ENCODE measurements around the gene DBF4.

DNA sequence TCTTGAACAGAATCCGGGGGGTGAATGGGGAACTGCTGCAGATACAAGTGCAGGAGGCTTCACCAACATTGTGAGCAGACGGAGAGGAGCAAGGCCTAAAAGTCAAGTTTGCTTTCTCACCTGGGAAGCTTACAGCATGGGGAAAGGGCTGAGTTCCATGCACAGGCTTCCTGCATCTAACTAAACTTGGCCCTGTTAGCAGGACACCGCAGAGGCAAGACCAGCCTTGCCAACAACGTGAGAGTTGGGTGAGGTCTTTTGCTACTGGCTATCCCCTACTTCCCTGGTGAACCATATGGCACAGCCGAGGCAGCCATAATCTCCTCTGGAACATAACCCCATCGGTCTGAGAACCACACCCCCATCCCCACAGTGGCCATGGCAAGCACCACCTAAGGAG is 43.6 kb downstream of the DBF4 start:
- TF ChIP-seq, protein P1, sequence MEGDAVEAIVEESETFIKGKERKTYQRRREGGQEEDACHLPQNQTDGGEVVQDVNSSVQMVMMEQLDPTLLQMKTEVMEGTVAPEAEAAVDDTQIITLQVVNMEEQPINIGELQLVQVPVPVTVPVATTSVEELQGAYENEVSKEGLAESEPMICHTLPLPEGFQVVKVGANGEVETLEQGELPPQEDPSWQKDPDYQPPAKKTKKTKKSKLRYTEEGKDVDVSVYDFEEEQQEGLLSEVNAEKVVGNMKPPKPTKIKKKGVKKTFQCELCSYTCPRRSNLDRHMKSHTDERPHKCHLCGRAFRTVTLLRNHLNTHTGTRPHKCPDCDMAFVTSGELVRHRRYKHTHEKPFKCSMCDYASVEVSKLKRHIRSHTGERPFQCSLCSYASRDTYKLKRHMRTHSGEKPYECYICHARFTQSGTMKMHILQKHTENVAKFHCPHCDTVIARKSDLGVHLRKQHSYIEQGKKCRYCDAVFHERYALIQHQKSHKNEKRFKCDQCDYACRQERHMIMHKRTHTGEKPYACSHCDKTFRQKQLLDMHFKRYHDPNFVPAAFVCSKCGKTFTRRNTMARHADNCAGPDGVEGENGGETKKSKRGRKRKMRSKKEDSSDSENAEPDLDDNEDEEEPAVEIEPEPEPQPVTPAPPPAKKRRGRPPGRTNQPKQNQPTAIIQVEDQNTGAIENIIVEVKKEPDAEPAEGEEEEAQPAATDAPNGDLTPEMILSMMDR (IDR thresholded peaks at IDR 0.05; ENCODE audit: low read depth, low read length, missing input control): no peak
- TF ChIP-seq FOXA1 (IDR thresholded peaks at IDR 0.05) (no peak), EGR1 (IDR thresholded peaks at IDR 0.05; ENCODE audit: low read depth in 2 of 2) (no peak)
- TF ChIP-seq, protein P2, sequence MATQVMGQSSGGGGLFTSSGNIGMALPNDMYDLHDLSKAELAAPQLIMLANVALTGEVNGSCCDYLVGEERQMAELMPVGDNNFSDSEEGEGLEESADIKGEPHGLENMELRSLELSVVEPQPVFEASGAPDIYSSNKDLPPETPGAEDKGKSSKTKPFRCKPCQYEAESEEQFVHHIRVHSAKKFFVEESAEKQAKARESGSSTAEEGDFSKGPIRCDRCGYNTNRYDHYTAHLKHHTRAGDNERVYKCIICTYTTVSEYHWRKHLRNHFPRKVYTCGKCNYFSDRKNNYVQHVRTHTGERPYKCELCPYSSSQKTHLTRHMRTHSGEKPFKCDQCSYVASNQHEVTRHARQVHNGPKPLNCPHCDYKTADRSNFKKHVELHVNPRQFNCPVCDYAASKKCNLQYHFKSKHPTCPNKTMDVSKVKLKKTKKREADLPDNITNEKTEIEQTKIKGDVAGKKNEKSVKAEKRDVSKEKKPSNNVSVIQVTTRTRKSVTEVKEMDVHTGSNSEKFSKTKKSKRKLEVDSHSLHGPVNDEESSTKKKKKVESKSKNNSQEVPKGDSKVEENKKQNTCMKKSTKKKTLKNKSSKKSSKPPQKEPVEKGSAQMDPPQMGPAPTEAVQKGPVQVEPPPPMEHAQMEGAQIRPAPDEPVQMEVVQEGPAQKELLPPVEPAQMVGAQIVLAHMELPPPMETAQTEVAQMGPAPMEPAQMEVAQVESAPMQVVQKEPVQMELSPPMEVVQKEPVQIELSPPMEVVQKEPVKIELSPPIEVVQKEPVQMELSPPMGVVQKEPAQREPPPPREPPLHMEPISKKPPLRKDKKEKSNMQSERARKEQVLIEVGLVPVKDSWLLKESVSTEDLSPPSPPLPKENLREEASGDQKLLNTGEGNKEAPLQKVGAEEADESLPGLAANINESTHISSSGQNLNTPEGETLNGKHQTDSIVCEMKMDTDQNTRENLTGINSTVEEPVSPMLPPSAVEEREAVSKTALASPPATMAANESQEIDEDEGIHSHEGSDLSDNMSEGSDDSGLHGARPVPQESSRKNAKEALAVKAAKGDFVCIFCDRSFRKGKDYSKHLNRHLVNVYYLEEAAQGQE (IDR thresholded peaks at IDR 0.05): no peak

All from liver (tissue), 3 donors.